ENCODE results near the gene CAST.

GRCh38 chr5:96771395-96771794 lies 109.2 kb downstream of the CAST start:
- no peak for TF ChIP-seq POLR2AphosphoS5 (IDR thresholded peaks at IDR 0.05)
- TF ChIP-seq POLR2A (IDR thresholded peaks at IDR 0.05) = no peak
